IPS-NIHi7 (cell line): ENCODE data around the gene CYP2A6.
A peak's percentile ranks its signal among the peaks of the same experiment; 100 is the strongest.
"Not testable (repeated sequence)": the region's sequence is repeated elsewhere in the genome, so short reads cannot be mapped to it uniquely, and the experiment has no call there.

ENCODE experiments used
- DNase-seq: peaks from one replicate; pipeline ENCODE4 v3.0.0; 2012; ENCODE audit warnings: mixed read lengths; ENCODE audit errors: extremely low spot score

The CYP2A6 gene

GRCh38 chr19:40818480-40819399 is 31.5 kb downstream of the CYP2A6 start:
- not testable (repeated sequence) for DNase-seq

GRCh38 chr19:40815223-40815622 is 35.0 kb downstream of the CYP2A6 start:
- DNase-seq: no peak

DNA sequence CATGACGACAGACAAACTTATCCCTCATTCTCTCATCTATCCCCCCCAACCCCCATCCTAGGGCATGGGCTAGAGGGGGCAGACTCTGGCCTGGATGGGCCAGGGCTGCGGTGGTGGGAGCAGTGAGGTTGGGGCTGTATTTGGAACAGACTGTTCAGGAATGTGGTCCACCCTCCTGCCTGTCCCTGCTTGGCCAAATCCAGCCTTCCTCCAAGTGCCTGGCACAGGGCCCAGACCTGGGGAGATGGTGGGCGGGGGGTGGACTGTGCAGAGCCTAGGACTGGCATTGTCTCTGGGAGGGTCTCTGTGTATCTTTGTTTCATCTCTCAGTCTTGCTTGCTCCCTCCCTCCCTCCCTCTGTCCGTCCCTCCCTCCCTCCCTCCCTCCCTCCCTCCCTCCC is 37.1 kb downstream of the CYP2A6 start:
- DNase-seq: no peak

DNA sequence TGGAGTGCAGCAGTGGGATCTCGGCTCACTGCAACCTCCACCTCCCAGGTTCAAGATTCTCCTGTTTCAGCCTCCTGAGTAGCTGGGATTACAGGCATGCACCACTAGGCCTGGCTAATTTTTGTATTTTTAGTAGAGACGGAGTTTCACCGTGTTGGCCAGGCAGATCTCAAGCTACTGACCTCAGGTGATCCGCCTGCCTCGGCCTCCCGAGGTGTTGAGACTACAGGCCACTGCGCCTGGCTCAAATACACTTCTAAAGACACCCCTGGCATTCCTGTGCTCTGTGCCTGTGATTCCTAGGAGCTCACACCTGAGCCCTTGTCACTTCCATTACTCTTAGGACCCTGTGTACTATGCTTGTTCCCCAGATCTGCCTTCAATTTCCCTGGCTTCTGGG is 37.7 kb downstream of the CYP2A6 start:
- DNase-seq: not testable (repeated sequence)

DNA sequence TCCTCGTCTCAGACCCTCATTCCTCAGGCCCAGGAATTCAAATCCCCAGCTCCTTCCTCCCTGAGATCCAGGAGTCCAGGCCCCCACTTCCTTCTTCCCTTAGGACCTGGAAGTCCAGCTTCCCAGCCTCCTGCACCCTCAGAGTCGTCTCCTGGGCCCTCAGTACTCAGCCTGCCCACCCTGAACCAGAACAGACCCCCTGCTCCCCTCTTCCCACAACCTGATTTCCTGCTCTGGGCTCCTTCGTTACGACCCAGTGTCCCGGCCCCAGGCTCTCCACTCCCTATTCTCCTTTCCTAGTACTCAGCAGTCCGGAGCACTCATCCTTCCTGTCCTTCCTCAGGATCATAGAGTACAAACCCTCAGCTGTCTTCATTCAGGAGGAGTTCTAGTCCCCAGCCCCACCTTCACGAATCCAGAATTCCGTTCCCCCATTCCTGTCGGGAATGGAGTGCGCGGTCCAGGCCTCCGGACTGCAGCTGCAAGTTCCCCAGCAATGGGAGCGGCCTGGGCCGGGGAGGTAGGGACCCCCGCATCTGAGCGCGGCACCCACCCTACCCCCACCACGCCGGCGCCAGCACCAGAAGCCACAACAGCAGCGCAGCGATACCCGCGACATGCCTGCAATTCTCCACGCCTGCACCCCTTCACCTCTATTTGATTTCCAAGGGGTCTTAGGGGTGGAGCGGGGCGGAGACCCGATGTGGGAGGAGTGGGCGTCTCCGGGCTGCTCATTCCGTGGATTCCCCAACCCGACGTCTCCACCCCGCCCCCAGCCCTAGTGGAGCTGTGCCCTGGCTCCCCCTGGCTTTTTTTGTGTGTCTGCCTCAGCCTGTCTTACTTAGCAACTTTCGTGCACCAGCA is 38.5 kb downstream of the CYP2A6 start:
- no peak for DNase-seq

- DNase-seq: peak; percentile 28
Observed at GRCh38 chr19:40810649-40811408, 39.4 kb downstream of the CYP2A6 start.

- no peak for DNase-seq
Observed at GRCh38 chr19:40810160-40810559, 40.1 kb downstream of the CYP2A6 start.

DNA sequence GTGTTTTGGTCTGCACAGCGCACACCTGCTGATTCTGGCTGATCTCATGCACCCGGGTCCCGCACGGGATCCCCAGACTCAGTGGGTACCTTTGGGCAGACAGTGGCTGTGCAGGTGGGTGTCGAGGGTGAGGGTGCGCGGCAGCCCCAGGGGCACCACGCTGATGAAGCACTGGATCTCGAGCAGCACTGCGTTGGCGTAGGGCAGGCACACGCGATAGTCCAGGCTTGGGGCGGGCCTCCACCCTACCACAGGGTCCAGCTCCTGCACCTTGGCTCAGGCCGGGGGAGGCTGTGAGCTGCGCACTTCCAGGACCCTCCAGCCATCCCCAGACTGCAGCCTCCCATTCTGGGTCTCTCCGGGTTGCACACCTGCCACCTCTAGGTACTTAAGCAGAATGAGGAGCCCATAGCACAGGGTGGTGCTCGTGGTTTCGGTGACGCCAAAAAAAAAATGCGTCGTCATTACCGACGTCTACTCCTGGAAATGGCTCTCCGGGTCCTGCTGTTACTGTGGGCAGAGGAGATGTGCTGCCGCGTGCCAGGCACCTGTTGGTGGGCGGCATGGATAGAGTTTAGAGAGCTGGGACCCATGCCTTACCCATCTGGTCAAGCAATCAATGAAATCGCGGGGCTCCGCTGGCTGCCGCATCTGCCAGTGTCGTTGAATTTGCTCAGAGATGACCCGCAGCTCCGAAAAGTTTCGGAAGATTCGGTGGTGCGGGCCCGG is 40.7 kb downstream of the CYP2A6 start:
- no peak for DNase-seq

- no peak for DNase-seq
Observed at GRCh38 chr19:40808497-40808896, 41.8 kb downstream of the CYP2A6 start.

DNA sequence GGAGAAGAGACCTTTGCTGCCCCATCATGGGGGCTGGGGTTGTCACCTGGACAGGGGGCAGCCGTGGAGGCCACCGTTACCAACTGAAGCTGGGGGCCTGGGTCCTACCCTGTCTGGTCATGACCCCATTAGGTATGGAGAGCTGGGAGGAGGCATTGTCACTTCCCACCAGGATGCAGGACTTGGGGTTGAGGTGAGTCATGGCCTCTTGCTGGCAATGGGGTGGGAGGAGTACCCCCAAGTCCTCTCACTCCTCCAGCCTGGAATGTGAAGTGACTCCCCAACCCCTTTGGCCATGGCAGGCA is 42.3 kb downstream of the CYP2A6 start:
- DNase-seq: no peak

- DNase-seq: peak; percentile 36
Observed at GRCh38 chr19:40807147-40808020, 42.9 kb downstream of the CYP2A6 start.

- DNase-seq: peak; percentile 94
Observed at GRCh38 chr19:40806423-40807146, 43.7 kb downstream of the CYP2A6 start.

GRCh38 chr19:40805258-40805868 is 44.9 kb downstream of the CYP2A6 start:
- DNase-seq: no peak

DNA sequence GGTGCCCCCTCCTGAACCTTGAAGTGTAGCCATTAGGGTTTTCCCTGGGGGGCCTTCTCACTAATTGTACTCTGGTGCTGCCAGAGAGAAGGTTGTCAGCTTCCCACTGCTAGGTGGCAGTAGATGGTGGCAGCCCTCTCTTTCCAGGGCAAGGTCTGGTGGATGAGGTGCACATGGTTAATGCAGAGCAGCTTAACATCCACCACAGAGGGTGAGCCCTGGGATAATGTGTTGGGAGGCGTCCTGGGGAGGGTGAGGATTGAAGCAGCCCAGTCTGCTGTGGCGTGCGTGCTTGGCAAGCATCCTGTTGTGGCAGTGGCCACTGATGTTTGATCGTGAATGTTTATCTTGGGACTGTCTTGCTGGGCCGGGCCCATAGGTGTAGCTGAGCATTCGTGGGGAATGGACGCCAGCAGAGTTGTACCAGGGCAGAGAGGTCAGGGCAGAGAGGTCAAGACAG is 45.4 kb downstream of the CYP2A6 start:
- DNase-seq: no peak

- DNase-seq: no peak
Observed at GRCh38 chr19:40803857-40804782, 46.1 kb downstream of the CYP2A6 start.

DNA sequence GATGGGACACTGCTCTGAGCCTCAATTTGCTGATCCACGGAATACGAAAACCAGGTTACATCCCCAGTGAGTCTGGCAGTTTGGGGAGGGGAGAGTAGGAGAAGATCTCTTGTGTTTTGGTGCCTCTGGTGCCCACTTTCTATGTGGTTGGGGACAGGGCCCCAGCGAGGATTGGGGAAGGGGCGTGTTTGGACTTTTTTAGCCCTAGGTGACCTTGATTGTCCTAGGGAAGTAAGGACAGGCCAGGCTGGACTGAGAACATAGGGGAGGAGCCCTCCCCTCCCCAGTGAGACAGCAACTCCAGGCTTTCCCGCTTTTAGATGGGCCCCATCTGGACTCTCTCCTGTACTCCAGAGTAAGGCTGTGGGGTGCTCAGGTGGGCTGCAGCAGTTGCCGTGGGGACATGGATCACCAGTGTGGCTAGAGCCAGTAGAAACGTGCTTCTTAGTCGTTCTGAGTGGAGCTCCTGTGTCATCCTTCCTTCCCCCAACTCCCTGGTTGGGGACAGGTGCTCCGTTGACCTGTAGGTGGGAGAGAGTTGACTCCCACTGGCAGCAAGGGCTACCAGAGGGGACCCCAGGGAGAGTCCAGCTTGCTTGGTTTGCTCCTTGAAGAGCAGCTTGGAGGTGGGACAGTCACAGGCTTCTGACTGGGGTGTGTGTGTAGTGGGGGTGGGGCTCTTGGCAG is 46.9 kb downstream of the CYP2A6 start:
- DNase-seq: no peak
